Activated naive CD4-positive, alpha-beta T cell treated with anti-CD3 and anti-CD28 coated beads, Interleukin-2, amount 50 U/mL, for 72 hours (primary cell): ENCODE data around the gene TMOD1. TPM values are rescaled to one million over a fixed set of nuclear protein-coding genes. Genes with fewer than 3 reads are reported as not detected.
A peak's percentile ranks its signal among the peaks of the same experiment; 100 is the strongest.
"Not testable (repeated sequence)": the region's sequence is repeated elsewhere in the genome, so short reads cannot be mapped to it uniquely, and the experiment has no call there.

Experiments used
- ATAC-seq, 2 donors: fragments of 150-1000 bp; cut with Tn5 transposase; 2 replicates each; pipeline ENCODE4 v1.10.0; 2021; ENCODE audit warnings: mild to moderate bottlenecking in 2 of 2, moderate library complexity in 2 of 2
- DNase-seq, 2 donors: peaks; one replicate each; pipeline ENCODE4 v3.0.0; 2021 to 2022; ENCODE audit warnings: low spot score in 2 of 2
- H3K27ac Mint-ChIP-seq, 2 donors: one replicate each; pipeline ENCODE4 v1.8.0; 2022; ENCODE audit warnings: mild to moderate bottlenecking in 2 of 2, mixed read lengths in 2 of 2
- H3K36me3 Mint-ChIP-seq, 2 donors: one replicate each; pipeline ENCODE4 v1.8.0; 2022; ENCODE audit warnings: mixed read lengths in 2 of 2
- H3K9me3 Mint-ChIP-seq, 2 donors: one replicate each; pipeline ENCODE4 v1.8.0; 2022; ENCODE audit warnings: mixed read lengths in 2 of 2
- total RNA-seq, 2 donors: library from RNA; stranded (reverse); gene quantifications; one replicate each; pipeline ENCODE4 v1.2.3, GENCODE V29; 2022

Gene TMOD1
- total RNA-seq, 2 donors from 2014 or later, result 0.96 to 1.5 TPM

GRCh38 chr9:97581590-97581989 lies 80.1 kb downstream of the TMOD1 start:
- not testable (repeated sequence) for DNase-seq, H3K36me3 Mint-ChIP-seq, H3K9me3 Mint-ChIP-seq, ATAC-seq, H3K27ac Mint-ChIP-seq

GRCh38 chr9:97584778-97585177 lies 83.3 kb downstream of the TMOD1 start:
- H3K9me3 Mint-ChIP-seq, H3K27ac Mint-ChIP-seq: not testable (repeated sequence)
- H3K36me3 Mint-ChIP-seq, result peaks cover 11 to 13% of the 10 kb centered on the region in 2 donors

GRCh38 chr9:97586909-97587308 lies 85.4 kb downstream of the TMOD1 start:
- peaks cover 9 to 11% of the 10 kb centered on the region in 2 donors for H3K36me3 Mint-ChIP-seq
- H3K9me3 Mint-ChIP-seq, DNase-seq, ATAC-seq, H3K27ac Mint-ChIP-seq: not testable (repeated sequence)

More at GRCh38 chr9:97584778-97585177, 83.3 kb downstream of the TMOD1 start:
- not testable (repeated sequence) for ATAC-seq, DNase-seq

GRCh38 chr9:97591535-97591934 lies 90.1 kb downstream of the TMOD1 start:
- ATAC-seq (no peak), DNase-seq (no peak)
- Mint-ChIP-seq H3K9me3 (peaks cover 0 to 6% of the 10 kb centered on the region in 2 donors), H3K36me3 (peaks cover 9 to 11% of the 10 kb centered on the region in 2 donors), H3K27ac (no peak overlapping the region)

GRCh38 chr9:97592126-97592525 lies 90.7 kb downstream of the TMOD1 start:
- DNase-seq (no peak), ATAC-seq (no peak)
- Mint-ChIP-seq H3K27ac (no peak overlapping the region), H3K36me3 (peaks cover 6 to 7% of the 10 kb centered on the region in 2 donors), H3K9me3 (peaks cover 0 to 5% of the 10 kb centered on the region in 2 donors)

- DNase-seq (no peak), ATAC-seq (no peak)
- H3K27ac Mint-ChIP-seq, result no peak overlapping the region
- no peaks in the 10 kb centered on the region for H3K36me3 Mint-ChIP-seq
- H3K9me3 Mint-ChIP-seq, result no peaks in the 10 kb centered on the region
Observed at GRCh38 chr9:97593960-97594359, 92.5 kb downstream of the TMOD1 start.

GRCh38 chr9:97594381-97594921 lies 93.0 kb downstream of the TMOD1 start:
- no peaks in the 10 kb centered on the region for H3K9me3 Mint-ChIP-seq
- ATAC-seq (no peak), DNase-seq (no peak)
- no peaks in the 10 kb centered on the region for H3K36me3 Mint-ChIP-seq
- H3K27ac Mint-ChIP-seq, result no peak overlapping the region

GRCh38 chr9:97596906-97597305 lies 95.4 kb downstream of the TMOD1 start:
- ATAC-seq (no peak), DNase-seq (no peak)
- H3K9me3 Mint-ChIP-seq, result no peaks in the 10 kb centered on the region
- no peak overlapping the region for H3K27ac Mint-ChIP-seq
- H3K36me3 Mint-ChIP-seq, result no peaks in the 10 kb centered on the region

- no peaks in the 10 kb centered on the region for H3K9me3 Mint-ChIP-seq
- peak overlapping the region in 1 of 2 donors; percentile 18 for H3K27ac Mint-ChIP-seq
- DNase-seq (peak; percentile 59 to 75), ATAC-seq (peak; percentile 87 to 91)
- H3K36me3 Mint-ChIP-seq, result no peaks in the 10 kb centered on the region
Observed at GRCh38 chr9:97598461-97599288, 97.2 kb downstream of the TMOD1 start.

GRCh38 chr9:97599314-97599846 lies 97.9 kb downstream of the TMOD1 start:
- DNase-seq (no peak), ATAC-seq (no peak)
- H3K9me3 Mint-ChIP-seq, result no peaks in the 10 kb centered on the region
- no peaks in the 10 kb centered on the region for H3K36me3 Mint-ChIP-seq
- no peak overlapping the region for H3K27ac Mint-ChIP-seq

- DNase-seq, result no peak
- no peak overlapping the region for H3K27ac Mint-ChIP-seq
- no peak for ATAC-seq
- no peaks in the 10 kb centered on the region for H3K36me3 Mint-ChIP-seq
- no peaks in the 10 kb centered on the region for H3K9me3 Mint-ChIP-seq
Observed at GRCh38 chr9:97600531-97601227, 99.2 kb downstream of the TMOD1 start.

- no peaks in the 10 kb centered on the region for H3K36me3 Mint-ChIP-seq
- H3K9me3 Mint-ChIP-seq, result no peaks in the 10 kb centered on the region
- ATAC-seq, result no peak
- DNase-seq, result no peak
- no peak overlapping the region for H3K27ac Mint-ChIP-seq
Observed at GRCh38 chr9:97601228-97601898, 99.9 kb downstream of the TMOD1 start.

- H3K9me3 Mint-ChIP-seq, result no peaks in the 10 kb centered on the region
- DNase-seq, result no peak
- no peaks in the 10 kb centered on the region for H3K36me3 Mint-ChIP-seq
- ATAC-seq, result no peak
- H3K27ac Mint-ChIP-seq, result no peak overlapping the region
Observed at GRCh38 chr9:97602430-97602829, 101.0 kb downstream of the TMOD1 start.

GRCh38 chr9:97604901-97605645 lies 103.6 kb downstream of the TMOD1 start:
- H3K9me3 Mint-ChIP-seq, result no peaks in the 10 kb centered on the region

GRCh38 chr9:97615439-97616072 lies 114.1 kb downstream of the TMOD1 start:
- no peak for ATAC-seq
- Mint-ChIP-seq H3K36me3 (peaks cover 7 to 21% of the 10 kb centered on the region in 2 donors), H3K9me3 (no peaks in the 10 kb centered on the region), H3K27ac (no peak overlapping the region)
- DNase-seq, result peak in 1 of 2 donors; percentile 63

More at GRCh38 chr9:97604901-97605645, 103.6 kb downstream of the TMOD1 start:
- Mint-ChIP-seq H3K36me3 (no peaks in the 10 kb centered on the region), H3K27ac (peak overlapping the region in 1 of 2 donors; percentile 46)
- ATAC-seq (no peak), DNase-seq (no peak)
